ENCODE data around the gene PPP1R13B.

DNA sequence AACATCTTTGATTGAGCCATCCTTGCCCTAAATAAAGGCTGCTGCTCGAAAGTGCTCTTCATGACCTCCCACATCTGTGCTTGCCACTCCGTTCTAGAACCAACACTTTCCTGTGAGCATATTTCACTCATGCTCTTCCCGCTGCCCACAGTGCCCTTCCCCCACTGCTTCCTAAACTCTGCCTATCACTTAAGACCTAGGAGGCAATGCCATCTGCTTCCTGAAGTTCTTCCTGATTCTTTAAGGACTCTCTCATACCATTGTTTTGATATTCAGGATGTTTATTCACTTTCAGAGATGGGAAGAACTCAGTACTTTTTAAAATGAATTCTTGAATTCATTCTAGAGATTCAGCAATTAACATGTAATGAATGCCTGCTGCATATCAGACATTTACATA lies 81.8 kb downstream of the PPP1R13B start:
- TF ChIP-seq, protein P1, sequence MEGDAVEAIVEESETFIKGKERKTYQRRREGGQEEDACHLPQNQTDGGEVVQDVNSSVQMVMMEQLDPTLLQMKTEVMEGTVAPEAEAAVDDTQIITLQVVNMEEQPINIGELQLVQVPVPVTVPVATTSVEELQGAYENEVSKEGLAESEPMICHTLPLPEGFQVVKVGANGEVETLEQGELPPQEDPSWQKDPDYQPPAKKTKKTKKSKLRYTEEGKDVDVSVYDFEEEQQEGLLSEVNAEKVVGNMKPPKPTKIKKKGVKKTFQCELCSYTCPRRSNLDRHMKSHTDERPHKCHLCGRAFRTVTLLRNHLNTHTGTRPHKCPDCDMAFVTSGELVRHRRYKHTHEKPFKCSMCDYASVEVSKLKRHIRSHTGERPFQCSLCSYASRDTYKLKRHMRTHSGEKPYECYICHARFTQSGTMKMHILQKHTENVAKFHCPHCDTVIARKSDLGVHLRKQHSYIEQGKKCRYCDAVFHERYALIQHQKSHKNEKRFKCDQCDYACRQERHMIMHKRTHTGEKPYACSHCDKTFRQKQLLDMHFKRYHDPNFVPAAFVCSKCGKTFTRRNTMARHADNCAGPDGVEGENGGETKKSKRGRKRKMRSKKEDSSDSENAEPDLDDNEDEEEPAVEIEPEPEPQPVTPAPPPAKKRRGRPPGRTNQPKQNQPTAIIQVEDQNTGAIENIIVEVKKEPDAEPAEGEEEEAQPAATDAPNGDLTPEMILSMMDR (IDR thresholded peaks at IDR 0.05) = no peak
- no peak for TF ChIP-seq POLR2A (IDR thresholded peaks at IDR 0.05)
- no peak for TF ChIP-seq EP300 (IDR thresholded peaks at IDR 0.05)
- no peak for TF ChIP-seq POLR2AphosphoS5 (IDR thresholded peaks at IDR 0.05)
